Adrenal gland (tissue), 12 donors: Measurements from ENCODE around the gene TPH2. TPM values are rescaled to one million over a fixed set of nuclear protein-coding genes. Genes with fewer than 3 reads are reported as not detected.

Experiments used
- DNase-seq, 7 donors: peaks; one replicate each; pipeline ENCODE4 v3.0.0-alpha.2; 2019 to 2020
- H3K27ac ChIP-seq, 5 donors: fragments of 200-600 bp; sonication (generic) in 4 of 5; 1 replicate in 3 of 5; 2 replicates in 2 of 5; pipeline versions ENCODE4 v1.5.1 to v1.8.0; 2016 to 2020; ENCODE audit warnings: mild to moderate bottlenecking in 1 of 5
- H3K27me3 ChIP-seq: fragments of 200-600 bp; 2 replicates; pipeline ENCODE4 v1.8.0; 2021
- H3K36me3 ChIP-seq, 2 donors: fragments of 200-600 bp; replicated peaks in 1 of 2; 1 replicate in 1 of 2; 2 replicates in 1 of 2; pipeline versions ENCODE4 v1.5.1 to v1.8.0; 2018 to 2022
- H3K4me1 ChIP-seq, 2 donors: fragments of 200-600 bp; replicated peaks in 1 of 2; 1 replicate in 1 of 2; 2 replicates in 1 of 2; pipeline versions ENCODE4 v1.5.1 to v1.8.0; 2018 to 2021
- H3K4me3 ChIP-seq, 4 donors: fragments of 200-600 bp; sonication (generic) in 3 of 4; one replicate each; pipeline ENCODE4 v1.5.1; 2016 to 2018
- H3K9me3 ChIP-seq, 3 donors: fragments of 200-600 bp; sonication (generic) in 1 of 3; replicated peaks in 1 of 3; 1 replicate in 2 of 3; 2 replicates in 1 of 3; pipeline versions ENCODE4 v1.5.1 to v1.8.0; 2016 to 2021
- CTCF ChIP-seq, 6 experiments: fragments of 450-650 bp in 4 of 6; fragments of 200-600 bp in 2 of 6; sonication (generic) in 1 of 6; IDR thresholded peaks; 1 replicate in 5 of 6; 2 replicates in 1 of 6; pipeline versions ENCODE4 v1.5.1 to v1.8.0; 2016 to 2021; ENCODE audit warnings: antibody characterized with exemption in 6 of 6, mild to moderate bottlenecking in 2 of 6, moderate library complexity in 1 of 6
- POLR2A ChIP-seq, 2 donors: fragments of 450-650 bp; IDR thresholded peaks; one replicate each; pipeline ENCODE4 v1.6.1; 2017; ENCODE audit warnings: antibody characterized with exemption in 2 of 2, mild to moderate bottlenecking in 2 of 2, moderate library complexity in 1 of 2
- WGBS, 4 donors: extraction: QIAGEN DNeasy Blood & Tissue Kit in 2 of 4; methylation state at CpG; one replicate each; pipeline versions ENCODE4 v1.1.5 to v1.1.7; 2013 to 2017; 5-methylcytosine and 5-hydroxymethylcytosine counted together
- intact Hi-C, 2 donors: fragments of 100-400 bp; cut with DNase I; formaldehyde crosslinking; loops; one replicate each; pipeline versions ENCODE4 v1.14.1 to v1.15.0; 2022 to 2023
- polyA plus RNA-seq, 3 donors: library from polyadenylated mRNA; stranded (reverse); fragments of 200-250 nt in 2 of 3; fragments of 350-450 nt in 1 of 3; fragmentation: Illumina TruSeq in 1 of 3; extraction: RNeasy Lipid Tissue Mini Kit (QIAGEN cat#74804) in 1 of 3; gene quantifications; one replicate each; pipeline ENCODE4 v1.2.3, GENCODE V29; 2013 to 2014
- total RNA-seq, 9 donors: library from RNA; depleted of rRNA in 4 of 9; stranded (reverse); fragments of >200 nt in 4 of 9; fragments of 120-200 nt in 1 of 9; fragmentation: NEBNext Ultra II Directional in 1 of 9; extraction: Animal tissue kit (Norgen Biotek cat#: 25700) in 1 of 9; gene quantifications; one replicate each; pipeline versions ENCODE4 v1.1.0 to v1.2.4, GENCODE V29; 2013 to 2023
- donor health status: healthy with polysubstance abuse.
- donor health status: Bipolar disorder and iron deficiency.
- donor health status: DM: yes; HTN: yes; CAD: no.
- donor health status: DM: no; HTN: no; CAD: no.
- donor health status: DM: no; HTN: no; CAD: no.
- donor health status: DM: yes; HTN: yes; CAD: no.

Gene TPH2
- total and polyA plus RNA-seq, 12 donors: 0.06 TPM; not detected in 11

GRCh38 chr12:72011374-72011773 is 72.7 kb downstream of the TPH2 start:
- no peaks in the 10 kb centered on the region for H3K27me3 ChIP-seq
- no peaks in the 10 kb centered on the region for H3K9me3 ChIP-seq
- H3K4me1 ChIP-seq: no peaks in the 10 kb centered on the region
- no peaks in the 10 kb centered on the region for H3K36me3 ChIP-seq
- no peak overlapping the region for H3K27ac ChIP-seq
- DNase-seq: peak in 3 of 7 donors; percentile 7 to 22 (median 14)
- intact Hi-C loops: no loop called here
- 8 to 24% (median 15%) methylated on average over 1 of the region's 1 CpG for WGBS, 4 donors
- no peak overlapping the region for H3K4me3 ChIP-seq
- TF ChIP-seq POLR2A (IDR thresholded peaks at IDR 0.05): no peak
- TF ChIP-seq CTCF (IDR thresholded peaks at IDR 0.05): no peak

GRCh38 chr12:72012874-72013273 is 74.2 kb downstream of the TPH2 start:
- Histone ChIP-seq H3K4me3 (no peak overlapping the region), H3K27me3 (no peaks in the 10 kb centered on the region), H3K27ac (no peak overlapping the region), H3K36me3 (no peaks in the 10 kb centered on the region), H3K9me3 (no peaks in the 10 kb centered on the region), H3K4me1 (no peaks in the 10 kb centered on the region)
- intact Hi-C loops: no loop called here
- 64 to 80% (median 67%) methylated on average over 4 of the region's 4 CpGs for WGBS, 4 donors
- TF ChIP-seq CTCF (IDR thresholded peaks at IDR 0.05): no peak
- no peak for TF ChIP-seq POLR2A (IDR thresholded peaks at IDR 0.05)
- no peak for DNase-seq

DNA sequence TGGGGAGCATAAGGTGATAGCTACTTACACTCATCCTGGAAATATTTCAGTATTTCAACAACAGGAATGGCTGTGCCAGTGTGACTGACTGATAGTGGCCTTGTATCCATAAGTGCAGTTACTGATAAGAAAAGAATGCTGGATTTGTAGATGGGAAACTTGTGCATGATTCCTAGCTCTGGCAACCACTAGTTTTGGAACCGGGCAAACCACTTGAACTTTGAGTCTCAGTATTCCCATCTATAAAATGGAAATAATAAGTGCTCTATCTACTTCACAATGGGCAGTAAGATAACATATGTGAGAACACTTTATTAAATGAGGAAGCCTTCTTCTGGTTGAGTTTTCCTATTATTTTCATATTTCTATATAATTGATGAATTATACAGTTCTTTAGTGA is 77.2 kb downstream of the TPH2 start:
- Histone ChIP-seq H3K27me3 (no peaks in the 10 kb centered on the region), H3K4me3 (no peak overlapping the region), H3K9me3 (no peaks in the 10 kb centered on the region), H3K36me3 (no peaks in the 10 kb centered on the region), H3K4me1 (no peaks in the 10 kb centered on the region), H3K27ac (no peak overlapping the region)
- 42 to 64% (median 52%) methylated on average over 1 of the region's 1 CpG for whole genome bisulfite sequencing, 4 donors
- TF ChIP-seq POLR2A (IDR thresholded peaks at IDR 0.05): no peak
- TF ChIP-seq CTCF (IDR thresholded peaks at IDR 0.05): no peak
- intact Hi-C loops: no loop called here
- no peak for DNase-seq

DNA sequence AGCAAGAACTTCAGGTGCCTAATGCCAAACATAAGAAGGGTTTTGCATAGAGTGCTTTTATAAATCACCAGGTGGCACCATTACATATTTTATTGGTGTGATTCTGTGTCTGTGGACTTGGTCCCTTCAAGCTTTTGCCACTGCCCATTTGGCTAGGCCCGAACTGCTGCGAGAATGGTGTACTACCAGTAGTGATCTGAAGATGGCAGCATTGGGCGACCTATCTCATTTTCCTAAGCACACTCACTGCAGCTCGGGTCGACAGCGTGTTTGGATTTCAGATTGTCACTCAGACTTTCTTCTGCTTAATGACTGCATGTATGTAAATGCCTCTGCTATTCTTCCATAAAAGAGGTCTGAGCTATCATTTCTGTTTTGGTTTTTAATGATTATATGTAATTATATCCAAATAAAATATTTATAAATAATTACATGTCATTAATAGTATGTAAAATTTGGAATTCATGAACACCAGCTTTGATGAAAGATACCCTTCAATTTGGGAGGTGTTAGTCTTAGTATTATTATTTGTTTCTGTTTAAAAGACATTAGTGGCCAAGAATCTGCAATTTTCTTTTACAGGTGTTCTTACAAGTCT is 78.5 kb downstream of the TPH2 start:
- WGBS, 4 donors: 0 to 3% (median 0%) methylated on average over 6 of the region's 6 CpGs
- DNase-seq: peak; percentile 50 to 91 (median 72)
- intact Hi-C loops: no loop called here

More for the DNA sequence above, 78.5 kb downstream of the TPH2 start:
- no peaks in the 10 kb centered on the region for H3K27me3 ChIP-seq
- no peaks in the 10 kb centered on the region for H3K4me1 ChIP-seq
- H3K9me3 ChIP-seq: no peaks in the 10 kb centered on the region
- no peak overlapping the region for H3K27ac ChIP-seq
- peak; percentile 57 to 80 (median 69) for TF ChIP-seq CTCF (IDR thresholded peaks at IDR 0.05)
- no peak for TF ChIP-seq POLR2A (IDR thresholded peaks at IDR 0.05)
- no peaks in the 10 kb centered on the region for H3K36me3 ChIP-seq
- H3K4me3 ChIP-seq: no peak overlapping the region
